ENCODE results near the gene EFCAB9.
"Not testable (repeated sequence)": the region's sequence is repeated elsewhere in the genome, so short reads cannot be mapped to it uniquely, and the experiment has no call there.

Gene EFCAB9

DNA sequence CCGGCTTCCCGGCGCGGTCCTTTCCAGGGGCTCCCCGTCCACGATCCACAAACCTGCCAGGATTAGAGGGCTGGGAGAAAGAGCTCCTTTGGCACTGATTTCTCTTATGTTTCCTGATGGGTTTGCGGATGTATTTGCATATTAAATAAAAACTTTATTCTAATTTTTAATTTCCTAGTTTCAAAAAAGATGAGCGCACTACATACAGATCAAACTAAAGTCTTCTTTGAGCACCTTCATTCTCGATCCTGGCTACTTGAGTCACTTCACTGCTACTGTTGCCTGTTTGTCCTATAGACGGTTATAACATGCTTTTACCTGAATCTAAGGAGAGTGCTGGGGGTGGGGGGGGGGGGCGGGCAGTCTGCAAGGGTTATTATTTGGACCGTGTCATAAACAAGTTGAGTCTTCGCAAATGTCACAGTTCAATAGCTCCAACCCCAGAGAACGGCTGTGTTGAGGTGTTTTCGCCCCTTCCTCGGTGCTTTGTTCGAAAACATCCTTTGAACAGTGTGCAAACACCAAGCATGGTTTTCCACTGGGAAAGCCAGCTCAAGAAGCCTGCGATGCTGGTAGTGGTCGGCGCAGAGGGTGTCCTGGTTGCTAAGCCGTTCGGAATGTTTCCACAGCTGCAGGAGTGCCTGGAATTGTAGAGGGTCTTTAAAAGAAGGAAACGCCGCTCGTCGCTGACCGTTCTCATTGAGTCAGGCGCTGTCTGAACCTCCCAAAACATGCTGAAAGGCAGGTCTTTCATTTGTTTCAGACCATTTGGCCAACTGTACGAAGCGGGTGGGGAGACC lies 4.9 kb upstream of the EFCAB9 start:
- peak; percentile 56 for DNase-seq

GRCh38 chr5:172189693-172190296 lies 4.2 kb upstream of the EFCAB9 start:
- DNase-seq: no peak

GRCh38 chr5:172194985-172195774 lies 1.2 kb downstream of the EFCAB9 start:
- no peak for DNase-seq

DNA sequence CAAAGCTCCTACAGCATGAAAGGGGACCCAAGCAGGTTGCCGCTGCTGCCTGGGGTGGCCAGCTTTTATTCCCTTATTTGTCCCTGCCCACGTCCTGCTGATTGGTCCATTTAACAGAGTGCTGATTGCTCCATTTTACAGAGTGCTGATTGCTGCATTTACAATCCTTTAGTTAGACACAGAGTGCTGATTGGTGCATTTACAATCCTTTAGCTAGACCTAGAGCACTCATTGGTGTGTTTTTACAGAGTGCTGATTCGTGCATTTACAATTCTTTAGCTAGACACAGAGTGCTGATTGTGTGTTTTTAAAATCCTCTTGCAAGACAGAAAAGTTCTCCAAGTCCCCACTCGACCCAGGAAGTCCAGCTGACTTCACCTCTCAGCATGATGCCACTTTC lies 3.8 kb downstream of the EFCAB9 start:
- DNase-seq: not testable (repeated sequence)

- DNase-seq: no peak
These were observed 5.5 kb downstream of the EFCAB9 start for GRCh38 chr5:172199446-172199845.

- DNase-seq: no peak
These were observed 6.5 kb downstream of the EFCAB9 start for GRCh38 chr5:172200476-172200875.

- DNase-seq: not testable (repeated sequence)
These were observed 12.0 kb downstream of the EFCAB9 start for GRCh38 chr5:172205984-172206383.

- no peak for DNase-seq
These were observed 13.5 kb downstream of the EFCAB9 start for GRCh38 chr5:172207511-172207910.

GRCh38 chr5:172209714-172210113 lies 15.7 kb downstream of the EFCAB9 start:
- no peak for DNase-seq

GRCh38 chr5:172211676-172212075 lies 17.7 kb downstream of the EFCAB9 start:
- DNase-seq: no peak

DNA sequence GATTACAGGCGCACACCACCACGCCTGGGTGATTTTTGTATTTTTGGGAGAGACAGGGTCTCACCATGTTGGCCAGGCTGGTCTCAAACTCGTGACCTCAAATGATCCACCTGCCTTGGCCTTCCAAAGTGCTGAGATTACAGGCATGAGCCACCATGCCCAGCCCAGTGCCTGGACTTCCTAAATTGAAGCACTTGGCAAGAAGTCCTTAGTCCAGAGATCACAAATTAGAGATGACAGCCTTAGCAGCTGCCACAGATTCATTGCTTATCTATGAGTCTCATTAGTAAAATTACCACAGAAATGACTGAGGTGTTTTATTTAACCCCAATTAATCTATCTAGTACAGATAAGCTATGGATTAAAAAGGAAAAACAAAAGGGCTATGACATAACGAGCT lies 19.2 kb downstream of the EFCAB9 start:
- DNase-seq: no peak

- no peak for DNase-seq
These were observed 22.4 kb downstream of the EFCAB9 start for GRCh38 chr5:172216345-172216744.

DNA sequence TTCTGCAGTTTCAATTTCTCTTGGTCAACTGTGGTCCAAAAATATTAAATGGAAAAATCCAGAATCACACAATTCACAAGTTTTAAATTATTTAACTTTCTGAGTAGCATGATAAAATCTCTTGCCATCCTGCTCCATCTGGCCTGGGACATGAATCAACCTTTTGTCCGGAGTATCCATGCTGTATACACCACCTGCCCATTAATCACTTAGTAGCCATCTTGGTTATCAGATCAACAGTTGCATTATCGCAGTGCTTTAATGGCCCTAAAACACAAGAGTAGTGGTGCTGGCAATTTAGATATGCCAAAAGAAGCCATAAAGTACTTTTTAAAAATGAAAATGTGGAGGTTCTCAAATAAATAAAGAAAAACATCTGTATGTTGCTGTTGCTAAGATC lies 25.3 kb downstream of the EFCAB9 start:
- no peak for DNase-seq

DNA sequence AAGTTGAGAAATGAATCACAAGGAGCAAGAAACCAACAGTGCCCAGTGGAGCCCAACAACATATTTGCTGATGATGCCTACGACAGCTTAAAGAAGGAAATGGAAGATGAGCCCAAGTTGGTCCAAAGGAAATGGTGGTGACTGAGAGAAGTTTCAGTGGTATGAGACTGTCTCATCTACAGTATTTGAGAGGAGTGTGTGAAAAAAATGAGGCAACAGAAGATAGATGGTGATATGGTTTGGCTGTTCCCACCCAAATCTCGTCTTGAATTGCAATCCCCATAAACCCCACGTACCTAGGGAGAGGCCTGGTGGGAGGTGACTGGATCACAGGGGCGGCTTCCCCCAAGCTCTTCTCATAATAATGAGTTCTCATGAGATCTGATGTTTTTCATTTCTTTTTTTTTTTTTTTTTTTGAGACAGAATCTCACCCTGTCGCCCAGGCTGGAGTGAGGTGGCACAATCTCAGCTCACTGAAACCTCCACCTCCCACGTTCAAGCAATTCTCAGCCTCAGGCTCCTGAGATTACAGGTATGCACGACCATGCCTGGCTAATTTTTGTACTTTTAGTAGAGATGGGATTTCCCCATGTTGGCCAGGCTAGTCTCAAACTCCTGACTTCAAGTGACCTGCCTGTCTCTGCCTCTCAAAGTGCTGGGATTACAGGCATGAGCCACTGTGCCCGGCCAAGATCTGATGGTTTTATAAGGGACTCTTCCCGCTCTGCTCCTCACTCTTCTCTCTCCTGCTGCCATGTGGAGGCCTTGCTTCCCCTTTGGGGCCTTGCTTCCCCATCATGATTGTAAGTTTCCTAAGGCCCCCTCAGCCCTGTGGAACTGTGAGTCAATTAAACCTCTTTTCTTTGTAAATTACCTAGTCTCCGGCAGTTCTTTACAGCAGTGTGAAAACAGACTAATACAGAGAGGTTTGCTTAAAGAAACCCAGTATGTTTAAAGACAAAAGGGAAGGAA lies 30.2 kb downstream of the EFCAB9 start:
- DNase-seq: peak; percentile 77

GRCh38 chr5:172224996-172225395 lies 31.0 kb downstream of the EFCAB9 start:
- no peak for DNase-seq

DNA sequence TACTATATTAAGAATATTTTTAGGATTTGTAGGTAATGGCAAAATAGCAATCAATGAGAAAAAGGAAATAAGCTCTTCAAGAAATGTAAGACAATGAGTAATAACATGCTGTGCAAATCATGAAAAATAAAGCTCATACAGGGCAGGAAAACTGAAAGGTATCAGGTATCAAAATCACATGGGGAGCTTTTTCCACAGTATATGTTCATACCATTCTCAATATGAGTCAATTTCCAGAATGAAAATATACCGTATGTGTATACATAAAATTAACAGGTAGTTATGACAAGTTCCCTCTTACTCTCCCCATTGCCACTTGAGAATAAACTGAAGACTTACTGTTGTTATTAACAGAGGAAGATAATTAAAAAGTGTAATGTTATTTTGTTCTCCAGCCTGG lies 35.9 kb downstream of the EFCAB9 start:
- no peak for DNase-seq

GRCh38 chr5:172234031-172234430 lies 40.1 kb downstream of the EFCAB9 start:
- no peak for DNase-seq

DNA sequence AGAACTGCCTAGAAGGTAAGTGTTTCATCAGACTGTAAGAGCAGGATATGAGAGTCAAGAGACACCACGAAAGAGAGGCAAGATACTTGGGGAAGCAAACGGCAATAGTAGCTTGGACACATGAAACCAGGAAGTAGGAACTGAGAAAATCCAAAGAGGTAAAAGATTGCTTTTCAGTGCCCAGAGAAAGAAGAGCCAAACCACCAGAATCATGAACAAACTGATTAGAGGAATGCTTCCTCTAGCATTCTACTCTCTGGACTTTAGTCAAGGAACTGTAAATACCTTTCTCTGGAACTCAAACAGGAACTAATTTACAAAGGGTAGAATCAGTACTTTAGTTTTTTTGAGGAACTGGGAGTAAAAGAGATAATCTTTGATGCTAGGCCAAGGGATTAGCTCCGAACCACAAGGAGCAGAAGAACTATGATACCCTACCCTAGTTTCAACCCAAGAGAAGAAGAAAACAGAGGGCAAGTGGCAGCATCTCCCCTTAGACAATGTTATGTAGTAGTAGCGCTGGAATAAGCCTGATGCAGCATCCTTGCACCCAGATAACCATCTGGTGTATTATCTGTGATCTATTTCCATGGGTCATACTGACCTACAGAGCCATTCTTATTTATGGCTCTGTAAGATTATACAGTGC lies 41.3 kb downstream of the EFCAB9 start:
- DNase-seq: no peak

GRCh38 chr5:172235827-172236736 lies 42.1 kb downstream of the EFCAB9 start:
- no peak for DNase-seq

GRCh38 chr5:172238334-172238733 lies 44.4 kb downstream of the EFCAB9 start:
- no peak for DNase-seq

DNA sequence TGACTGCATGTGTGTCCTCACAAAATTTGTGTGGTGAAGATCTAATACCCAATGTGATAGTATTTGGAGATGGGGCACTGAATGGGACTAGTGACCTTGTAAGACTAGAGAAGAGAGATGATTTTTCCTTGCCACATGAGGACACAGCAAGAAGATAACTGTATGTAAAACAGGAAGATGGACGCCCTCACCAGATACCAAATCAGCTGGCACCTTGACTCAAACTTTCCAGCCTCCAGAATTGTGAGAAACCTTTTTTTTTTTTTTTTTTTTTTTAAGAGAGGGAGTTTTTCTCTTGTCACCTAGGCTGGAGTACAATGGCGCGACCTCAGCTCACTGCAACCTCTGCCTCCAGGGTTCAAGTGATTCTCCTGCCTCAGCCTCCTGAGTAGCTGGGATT lies 49.3 kb downstream of the EFCAB9 start:
- no peak for DNase-seq
